HG03460 (cell line): ENCODE data around the gene COL24A1.
A peak's percentile ranks its signal among the peaks of the same experiment; 100 is the strongest.
"Not testable (repeated sequence)": the region's sequence is repeated elsewhere in the genome, so short reads cannot be mapped to it uniquely, and the experiment has no call there.

Experiments
- ATAC-seq: cut with Tn5 transposase; IDR thresholded peaks from one replicate; pipeline ENCODE4 v1.9.1; 2021; ENCODE audit not compliant: unreplicated experiment

The COL24A1 gene

GRCh38 chr1:86000601-86001000, 156.0 kb downstream of the COL24A1 start:
- no peak for ATAC-seq

GRCh38 chr1:85998105-85998855, 158.3 kb downstream of the COL24A1 start:
- ATAC-seq = no peak

- ATAC-seq = peak; percentile 66
Measured at GRCh38 chr1:85992791-85993190, 163.8 kb downstream of the COL24A1 start.

DNA sequence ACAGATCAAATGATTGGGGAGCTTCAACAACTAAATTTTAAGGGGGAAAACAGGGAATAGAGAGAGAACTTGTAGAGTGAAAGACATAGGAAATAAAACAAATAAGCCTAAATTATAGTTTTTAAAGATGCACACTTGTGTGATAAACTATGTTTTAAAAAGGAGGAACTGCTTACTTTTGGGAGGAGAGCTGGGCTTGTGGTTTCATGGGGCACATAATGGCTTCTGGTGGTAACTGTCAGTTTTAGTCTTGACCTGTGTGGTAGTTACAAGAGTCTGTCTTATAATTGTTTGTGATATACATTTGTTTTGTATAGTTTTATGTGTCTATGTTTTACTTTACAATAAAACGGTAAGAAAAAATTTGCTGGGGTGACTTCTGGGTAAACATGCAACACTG, 165.3 kb downstream of the COL24A1 start:
- peak; percentile 36 for ATAC-seq

GRCh38 chr1:85984636-85985035, 171.9 kb downstream of the COL24A1 start:
- no peak for ATAC-seq

DNA sequence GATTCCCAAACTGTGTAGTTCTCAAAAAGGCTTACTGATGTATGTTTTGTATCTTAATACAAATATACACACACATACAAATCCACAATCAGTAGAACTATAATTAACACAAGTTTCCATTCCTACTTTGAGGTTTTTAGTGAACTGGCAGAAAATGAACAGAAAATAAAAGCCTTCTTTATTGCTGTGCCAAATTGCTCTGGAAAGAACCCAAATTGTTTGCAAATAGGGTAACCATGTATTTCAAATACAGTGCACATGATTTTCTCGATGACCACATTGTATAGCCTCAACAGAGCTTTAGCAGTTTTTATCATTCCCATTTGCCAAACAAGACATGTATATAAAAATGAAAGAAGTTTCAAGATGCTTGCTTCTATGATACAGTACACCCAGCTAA, 173.3 kb downstream of the COL24A1 start:
- no peak for ATAC-seq

- ATAC-seq = no peak
Measured at GRCh38 chr1:85976516-85977205, 179.9 kb downstream of the COL24A1 start.

DNA sequence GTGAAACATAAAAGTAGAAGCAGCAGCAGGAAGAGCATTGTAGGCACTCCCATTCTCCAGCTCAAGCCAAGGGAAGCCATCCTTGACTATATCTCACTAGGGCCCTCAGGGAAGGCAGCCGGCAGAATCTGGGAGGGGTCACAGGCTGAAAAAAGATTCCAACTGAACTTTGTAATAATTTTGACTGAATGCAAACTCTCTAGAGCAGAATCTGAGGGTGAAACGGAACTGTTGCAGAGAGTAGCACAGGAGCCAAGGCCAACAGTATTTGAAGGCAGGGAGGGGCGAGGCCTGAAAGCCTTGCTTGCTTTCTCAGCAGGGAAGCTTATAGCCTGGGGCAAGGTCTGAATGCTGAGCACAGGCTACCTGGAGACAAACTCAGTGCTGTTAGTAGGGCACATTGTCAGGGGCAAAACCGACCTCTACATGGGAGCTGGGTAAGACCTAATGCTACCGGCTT, 180.6 kb downstream of the COL24A1 start:
- ATAC-seq = no peak

GRCh38 chr1:85962457-85962856, 194.1 kb downstream of the COL24A1 start:
- no peak for ATAC-seq

- no peak for ATAC-seq
Measured at GRCh38 chr1:85957760-85958159, 198.8 kb downstream of the COL24A1 start.

DNA sequence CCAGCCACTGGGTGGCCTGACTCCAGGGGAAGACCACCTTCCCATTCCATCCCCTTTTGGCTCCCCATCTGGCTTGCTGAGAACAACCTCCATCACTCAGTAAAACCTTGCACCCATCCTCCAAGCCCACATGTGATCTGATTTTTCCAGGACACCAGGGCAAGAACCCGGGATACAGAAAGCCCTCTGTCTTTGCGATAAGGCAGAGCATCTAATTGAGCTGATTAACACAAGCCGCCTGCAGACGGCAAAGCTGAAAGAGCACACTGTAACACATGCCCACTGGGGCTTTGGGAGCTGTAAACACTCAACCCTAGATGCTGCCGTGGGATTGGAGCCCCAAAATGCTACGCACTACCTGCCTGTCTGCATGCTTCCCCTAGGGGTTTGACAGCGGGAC, 201.4 kb downstream of the COL24A1 start:
- ATAC-seq = not testable (repeated sequence)

DNA sequence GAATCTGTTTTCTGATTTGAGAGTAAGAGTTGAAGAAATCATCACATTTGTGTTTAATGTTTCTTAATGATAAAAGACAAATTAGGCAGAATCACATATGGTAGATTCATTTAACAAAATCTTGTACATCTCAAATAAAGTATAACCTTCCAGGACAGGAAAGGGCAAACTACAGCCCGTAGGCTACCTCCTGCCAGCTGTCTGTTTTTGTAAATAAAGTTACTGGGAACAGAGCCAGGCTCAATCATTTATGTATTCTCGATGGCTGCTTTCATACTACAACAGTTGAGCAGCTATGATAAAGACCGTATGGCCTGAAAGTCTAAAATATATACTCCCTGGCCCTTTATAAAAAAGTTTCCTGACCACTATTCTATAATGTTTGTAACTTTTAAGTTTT, 204.1 kb downstream of the COL24A1 start:
- no peak for ATAC-seq

DNA sequence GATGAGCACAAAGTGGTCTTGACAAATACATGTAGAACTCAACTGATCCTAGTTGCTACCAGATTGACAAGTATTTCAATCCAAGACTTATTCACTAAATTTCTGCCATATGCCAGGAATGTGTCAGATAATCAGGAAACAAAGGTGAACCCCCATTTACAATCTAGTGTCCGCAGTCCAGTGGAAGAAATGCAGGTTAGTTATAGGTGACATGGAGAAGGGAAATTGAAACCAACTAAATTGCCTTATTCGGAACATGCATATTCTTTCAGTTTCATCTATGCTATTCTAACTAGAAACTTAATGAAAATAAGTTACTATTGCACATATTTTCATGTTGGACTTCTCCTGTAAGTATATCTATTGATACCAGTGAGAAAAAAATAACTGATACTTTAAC, 209.4 kb downstream of the COL24A1 start:
- ATAC-seq = no peak

DNA sequence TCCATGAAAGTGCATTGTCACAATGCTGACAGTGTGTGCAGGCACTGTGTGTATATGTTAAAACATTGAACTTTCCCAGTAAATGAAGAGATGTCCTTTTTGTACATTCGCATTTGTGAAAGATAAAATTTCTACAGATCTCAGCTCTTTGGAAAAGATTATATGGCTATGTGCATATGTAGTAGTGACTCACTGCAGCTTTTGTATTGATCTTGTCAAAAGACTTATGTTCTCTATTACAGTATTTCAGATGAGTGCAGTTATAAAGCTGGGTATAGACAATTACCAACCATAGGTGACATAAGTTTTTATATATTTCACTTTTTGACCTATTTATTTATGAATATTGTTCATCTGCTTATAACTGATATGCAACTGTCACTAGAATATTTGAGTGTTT, 212.6 kb downstream of the COL24A1 start:
- no peak for ATAC-seq

DNA sequence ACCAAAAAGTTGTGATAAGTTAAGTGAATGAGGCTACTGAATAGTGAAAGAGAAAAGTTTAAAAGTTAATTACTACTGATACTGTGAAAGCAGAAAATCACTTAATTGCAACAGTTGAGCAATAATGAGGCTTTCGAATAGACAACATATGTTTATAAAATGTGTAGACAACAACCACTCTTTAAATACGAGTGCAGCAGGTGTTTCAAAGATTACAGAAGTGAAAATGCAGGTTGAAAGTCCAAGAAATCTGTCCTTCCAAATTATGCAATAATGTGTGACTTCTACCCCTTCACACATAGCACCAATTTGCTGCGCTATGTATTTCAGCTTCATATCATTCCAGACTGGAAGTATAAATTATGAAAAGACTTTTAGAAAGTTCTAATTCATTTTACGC, 213.0 kb downstream of the COL24A1 start:
- ATAC-seq = no peak

DNA sequence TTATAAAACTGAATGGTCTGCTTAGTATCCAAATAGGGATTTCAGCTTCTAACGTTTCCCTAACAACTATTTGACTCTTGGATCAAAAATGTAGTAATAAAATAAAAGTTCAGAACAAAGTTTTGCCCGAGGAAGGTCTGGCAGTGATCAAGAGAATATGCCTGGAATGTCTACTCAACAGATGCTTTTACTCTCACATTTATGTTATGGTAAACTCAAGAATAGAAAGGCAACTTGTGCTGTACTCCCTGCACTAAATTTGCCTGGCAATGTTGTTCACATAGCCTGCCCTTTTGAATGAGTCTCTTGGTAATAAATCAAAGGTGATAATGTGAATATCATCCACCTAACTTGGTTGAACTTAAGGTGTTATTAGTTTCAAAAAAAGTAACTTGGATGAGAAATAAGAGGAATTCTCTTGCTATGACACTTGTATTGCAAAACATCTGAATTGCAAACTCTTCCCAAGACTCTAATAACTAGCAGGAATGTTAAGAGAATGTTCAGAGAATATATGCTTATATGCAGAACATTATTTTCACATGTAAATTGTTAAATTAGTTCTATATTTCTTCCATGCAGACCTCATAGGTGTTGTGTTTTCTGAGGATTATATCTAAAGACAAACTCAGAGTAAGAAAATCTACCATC, 215.8 kb downstream of the COL24A1 start:
- ATAC-seq = no peak

DNA sequence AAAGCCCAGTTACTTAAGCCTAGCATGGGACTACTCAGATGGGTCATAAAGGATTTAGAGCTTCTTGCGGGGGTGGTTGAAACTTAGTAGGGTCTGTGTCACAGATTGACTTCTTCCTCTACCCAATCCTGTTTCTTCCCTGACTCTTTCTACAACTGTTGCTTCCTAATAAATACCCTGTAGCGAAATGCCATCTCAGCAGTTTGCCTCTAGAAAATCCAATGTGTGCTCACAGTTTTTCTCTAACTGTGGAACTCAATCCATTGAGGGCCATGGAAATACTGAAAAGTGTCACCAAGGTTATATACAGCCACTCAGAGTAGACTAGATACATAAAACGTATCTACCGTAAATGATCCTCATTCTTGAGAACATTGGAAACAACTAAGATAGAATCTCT, 217.7 kb downstream of the COL24A1 start:
- ATAC-seq = no peak

- ATAC-seq = no peak
Measured at GRCh38 chr1:85936470-85936869, 220.1 kb downstream of the COL24A1 start.

- ATAC-seq = no peak
Measured at GRCh38 chr1:85936057-85936456, 220.5 kb downstream of the COL24A1 start.

DNA sequence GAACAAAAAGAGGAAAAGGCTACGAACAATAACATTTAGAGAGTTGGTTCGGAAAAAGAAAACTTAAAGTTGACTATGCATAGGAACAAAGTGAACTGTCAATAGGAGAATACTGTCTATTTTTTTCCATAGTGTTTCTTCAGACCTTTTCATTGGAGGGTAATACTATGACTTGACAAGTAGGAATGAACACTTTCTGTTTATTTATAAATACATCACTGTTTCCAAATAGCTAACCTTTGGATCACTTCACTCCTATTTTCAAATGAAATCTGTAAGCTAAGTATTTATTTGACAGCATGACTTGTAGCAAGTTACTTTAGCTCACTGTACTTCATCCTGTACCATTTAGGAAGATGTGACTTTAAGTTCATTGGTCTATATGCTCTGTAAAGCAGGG, 221.3 kb downstream of the COL24A1 start:
- no peak for ATAC-seq

DNA sequence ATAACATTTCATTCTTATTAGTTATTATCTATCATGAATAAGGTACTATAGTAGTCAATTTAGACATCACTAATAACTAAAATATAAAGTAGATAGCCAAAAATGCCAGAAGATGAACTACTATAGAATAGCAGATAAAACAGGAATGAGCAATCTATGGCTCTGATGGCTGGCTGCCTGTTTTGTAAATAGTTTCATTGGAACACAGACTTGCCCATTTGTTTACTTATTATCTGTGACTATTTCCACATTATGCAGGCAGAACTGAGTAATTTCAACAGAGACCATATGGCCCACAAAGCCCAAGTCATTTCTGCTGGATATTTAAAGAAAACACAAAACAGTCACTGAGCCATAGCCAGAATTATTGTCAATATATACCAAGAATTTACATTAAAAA, 222.1 kb downstream of the COL24A1 start:
- ATAC-seq = no peak

- no peak for ATAC-seq
Measured at GRCh38 chr1:85933961-85934360, 222.6 kb downstream of the COL24A1 start.
